ENCODE results near the gene PTGER1. TPM values are rescaled to one million over a fixed set of nuclear protein-coding genes. Genes with fewer than 3 reads are reported as not detected.
A peak's percentile ranks its signal among the peaks of the same experiment; 100 is the strongest.

The PTGER1 gene
- total and polyA plus RNA-seq, 2 of the 13 experiments (the other 11 are each of a cell fraction or from before 2014, with no cell fraction given): 0.13 TPM; not detected in 1

DNA sequence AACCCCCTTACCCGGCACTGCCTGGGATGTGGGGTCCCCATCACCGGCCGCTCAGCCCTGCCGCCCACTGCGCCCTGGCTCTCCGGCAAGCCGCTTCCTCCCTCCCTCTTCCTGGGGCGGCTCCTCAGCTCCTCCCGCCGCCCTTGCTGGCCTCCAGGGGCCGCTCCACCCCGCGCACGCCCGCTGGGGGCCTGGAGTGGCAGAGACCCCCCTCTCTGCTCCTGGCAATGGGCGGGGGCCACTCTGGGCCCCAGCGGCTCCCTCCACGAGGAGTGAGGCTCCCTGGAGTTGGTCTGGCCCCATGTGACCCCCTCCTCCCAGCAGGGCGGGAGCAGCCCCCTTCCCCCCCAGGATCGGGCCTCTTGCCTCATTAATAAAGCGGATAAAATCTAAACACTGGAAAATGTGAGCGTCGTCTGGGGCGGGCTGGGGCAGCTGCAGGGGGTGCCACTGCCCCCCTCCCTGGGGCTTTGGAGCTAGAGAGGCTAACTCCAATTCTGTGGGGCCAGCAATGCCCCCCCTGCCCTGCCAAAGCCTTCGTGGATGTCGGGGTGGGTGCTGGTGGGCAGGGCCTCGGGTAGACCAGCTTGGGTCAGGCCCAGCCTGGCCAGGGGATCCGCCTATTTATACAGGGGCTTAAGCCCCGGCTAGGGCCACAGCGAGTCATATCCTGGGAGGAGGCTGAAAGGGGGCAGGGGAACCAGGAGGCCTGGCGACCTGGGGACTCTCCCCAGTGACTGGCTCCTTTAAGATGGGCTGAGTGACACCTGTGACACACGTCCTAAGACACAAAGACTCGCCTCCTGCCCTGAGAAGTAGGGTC, at the start of gene PTGER1 (continued):
- TF ChIP-seq, protein P1, sequence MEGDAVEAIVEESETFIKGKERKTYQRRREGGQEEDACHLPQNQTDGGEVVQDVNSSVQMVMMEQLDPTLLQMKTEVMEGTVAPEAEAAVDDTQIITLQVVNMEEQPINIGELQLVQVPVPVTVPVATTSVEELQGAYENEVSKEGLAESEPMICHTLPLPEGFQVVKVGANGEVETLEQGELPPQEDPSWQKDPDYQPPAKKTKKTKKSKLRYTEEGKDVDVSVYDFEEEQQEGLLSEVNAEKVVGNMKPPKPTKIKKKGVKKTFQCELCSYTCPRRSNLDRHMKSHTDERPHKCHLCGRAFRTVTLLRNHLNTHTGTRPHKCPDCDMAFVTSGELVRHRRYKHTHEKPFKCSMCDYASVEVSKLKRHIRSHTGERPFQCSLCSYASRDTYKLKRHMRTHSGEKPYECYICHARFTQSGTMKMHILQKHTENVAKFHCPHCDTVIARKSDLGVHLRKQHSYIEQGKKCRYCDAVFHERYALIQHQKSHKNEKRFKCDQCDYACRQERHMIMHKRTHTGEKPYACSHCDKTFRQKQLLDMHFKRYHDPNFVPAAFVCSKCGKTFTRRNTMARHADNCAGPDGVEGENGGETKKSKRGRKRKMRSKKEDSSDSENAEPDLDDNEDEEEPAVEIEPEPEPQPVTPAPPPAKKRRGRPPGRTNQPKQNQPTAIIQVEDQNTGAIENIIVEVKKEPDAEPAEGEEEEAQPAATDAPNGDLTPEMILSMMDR (CRISPR knock-in tag; IDR thresholded peaks at IDR 0.05): peak; percentile 77
- TF ChIP-seq MTA1 (CRISPR knock-in tag; IDR thresholded peaks at IDR 0.05; ENCODE audit: borderline replicate concordance): 0 out of 2 replicates have a peak, but pooled peaks have one; percentile 37
- TF ChIP-seq, protein P2, sequence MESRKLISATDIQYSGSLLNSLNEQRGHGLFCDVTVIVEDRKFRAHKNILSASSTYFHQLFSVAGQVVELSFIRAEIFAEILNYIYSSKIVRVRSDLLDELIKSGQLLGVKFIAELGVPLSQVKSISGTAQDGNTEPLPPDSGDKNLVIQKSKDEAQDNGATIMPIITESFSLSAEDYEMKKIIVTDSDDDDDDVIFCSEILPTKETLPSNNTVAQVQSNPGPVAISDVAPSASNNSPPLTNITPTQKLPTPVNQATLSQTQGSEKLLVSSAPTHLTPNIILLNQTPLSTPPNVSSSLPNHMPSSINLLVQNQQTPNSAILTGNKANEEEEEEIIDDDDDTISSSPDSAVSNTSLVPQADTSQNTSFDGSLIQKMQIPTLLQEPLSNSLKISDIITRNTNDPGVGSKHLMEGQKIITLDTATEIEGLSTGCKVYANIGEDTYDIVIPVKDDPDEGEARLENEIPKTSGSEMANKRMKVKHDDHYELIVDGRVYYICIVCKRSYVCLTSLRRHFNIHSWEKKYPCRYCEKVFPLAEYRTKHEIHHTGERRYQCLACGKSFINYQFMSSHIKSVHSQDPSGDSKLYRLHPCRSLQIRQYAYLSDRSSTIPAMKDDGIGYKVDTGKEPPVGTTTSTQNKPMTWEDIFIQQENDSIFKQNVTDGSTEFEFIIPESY (CRISPR knock-in tag; IDR thresholded peaks at IDR 0.05): peak; percentile 73
- peak; percentile 44; the same call in 1 of the 2 replicates for TF ChIP-seq ZNF263 (CRISPR knock-in tag; IDR thresholded peaks at IDR 0.05)
- TF ChIP-seq, protein P3, sequence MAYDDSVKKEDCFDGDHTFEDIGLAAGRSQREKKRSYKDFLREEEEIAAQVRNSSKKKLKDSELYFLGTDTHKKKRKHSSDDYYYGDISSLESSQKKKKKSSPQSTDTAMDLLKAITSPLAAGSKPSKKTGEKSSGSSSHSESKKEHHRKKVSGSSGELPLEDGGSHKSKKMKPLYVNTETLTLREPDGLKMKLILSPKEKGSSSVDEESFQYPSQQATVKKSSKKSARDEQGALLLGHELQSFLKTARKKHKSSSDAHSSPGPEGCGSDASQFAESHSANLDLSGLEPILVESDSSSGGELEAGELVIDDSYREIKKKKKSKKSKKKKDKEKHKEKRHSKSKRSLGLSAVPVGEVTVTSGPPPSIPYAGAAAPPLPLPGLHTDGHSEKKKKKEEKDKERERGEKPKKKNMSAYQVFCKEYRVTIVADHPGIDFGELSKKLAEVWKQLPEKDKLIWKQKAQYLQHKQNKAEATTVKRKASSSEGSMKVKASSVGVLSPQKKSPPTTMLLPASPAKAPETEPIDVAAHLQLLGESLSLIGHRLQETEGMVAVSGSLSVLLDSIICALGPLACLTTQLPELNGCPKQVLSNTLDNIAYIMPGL (CRISPR knock-in tag; IDR thresholded peaks at IDR 0.05; ENCODE audit: borderline replicate concordance in 1 of 2, low read depth in 1 of 2): peak in 1 of 2 experiments; percentile 65; a peak in 2 of 4 replicates
- TF ChIP-seq, protein P4, sequence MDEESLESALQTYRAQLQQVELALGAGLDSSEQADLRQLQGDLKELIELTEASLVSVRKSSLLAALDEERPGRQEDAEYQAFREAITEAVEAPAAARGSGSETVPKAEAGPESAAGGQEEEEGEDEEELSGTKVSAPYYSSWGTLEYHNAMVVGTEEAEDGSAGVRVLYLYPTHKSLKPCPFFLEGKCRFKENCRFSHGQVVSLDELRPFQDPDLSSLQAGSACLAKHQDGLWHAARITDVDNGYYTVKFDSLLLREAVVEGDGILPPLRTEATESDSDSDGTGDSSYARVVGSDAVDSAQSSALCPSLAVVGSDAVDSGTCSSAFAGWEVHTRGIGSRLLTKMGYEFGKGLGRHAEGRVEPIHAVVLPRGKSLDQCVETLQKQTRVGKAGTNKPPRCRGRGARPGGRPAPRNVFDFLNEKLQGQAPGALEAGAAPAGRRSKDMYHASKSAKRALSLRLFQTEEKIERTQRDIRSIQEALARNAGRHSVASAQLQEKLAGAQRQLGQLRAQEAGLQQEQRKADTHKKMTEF (CRISPR knock-in tag; IDR thresholded peaks at IDR 0.05): peak; percentile 23; the same call in 1 of the 2 replicates
- TF ChIP-seq AGO1 (IDR thresholded peaks at IDR 0.05; ENCODE audit: low read depth, low read length, poor library complexity, severe bottlenecking): peak; percentile 46
